Measurements from ENCODE around the gene HSPBP1. TPM values are rescaled to one million over a fixed set of nuclear protein-coding genes. Genes with fewer than 3 reads are reported as not detected.

The HSPBP1 gene
- total RNA-seq, 1 experiment from 2014 or later: 63.0 TPM

GRCh38 chr19:55264531-55264930 is 15.4 kb downstream of the HSPBP1 start:
- ChIA-PET RAD21 (ENCODE audit: low non-redundant PET in 1 of 2, low total read pairs in 2 of 2, uncharacterized antibody in 2 of 2, unreplicated experiment in 2 of 2) (no interaction called here), POLR2A (no interaction called here), CTCF (no interaction called here)
- H3K27ac ChIP-seq (ENCODE audit: low read depth, low read length): no peak overlapping the region
- H3K79me2 ChIP-seq (ENCODE audit: insufficient read depth, low read length): no peaks in the 10 kb centered on the region
- TF ChIP-seq EZH2 (IDR thresholded peaks at IDR 0.05) (no peak), SIN3A (IDR thresholded peaks at IDR 0.05; ENCODE audit: low read depth) (no peak), EZH2phosphoT487 (IDR thresholded peaks at IDR 0.05; ENCODE audit: borderline replicate concordance) (no peak), CBX3 (IDR thresholded peaks at IDR 0.05; ENCODE audit: low read depth) (no peak), JUND (IDR thresholded peaks at IDR 0.05) (no peak), ZNF274 (IDR thresholded peaks at IDR 0.05; ENCODE audit: low read depth, low read length) (no peak), FOSL1 (IDR thresholded peaks at IDR 0.05; ENCODE audit: low read depth) (no peak), POLR2AphosphoS5 (IDR thresholded peaks at IDR 0.05; ENCODE audit: low read depth, low read length) (no peak), SP1 (IDR thresholded peaks at IDR 0.05; ENCODE audit: low read depth) (no peak), ELF1 (IDR thresholded peaks at IDR 0.05; ENCODE audit: borderline replicate concordance, low read depth) (no peak), RAD21 (IDR thresholded peaks at IDR 0.05; ENCODE audit: low read depth) (no peak), ZFX (IDR thresholded peaks at IDR 0.05) (no peak), CEBPB (IDR thresholded peaks at IDR 0.05; ENCODE audit: low read depth) (no peak), CTCF (IDR thresholded peaks at IDR 0.05 in 2 of 3, conservative IDR thresholded peaks at IDR 0.05 in 1 of 3; ENCODE audit: borderline replicate concordance in 1 of 3, insufficient read depth in 1 of 3, low read depth in 2 of 3, low read length in 2 of 3) (no peak), REST (IDR thresholded peaks at IDR 0.05; ENCODE audit: low read depth) (no peak), MAX (IDR thresholded peaks at IDR 0.05) (no peak), SRF (IDR thresholded peaks at IDR 0.05; ENCODE audit: low read depth) (no peak), YY1 (IDR thresholded peaks at IDR 0.05; ENCODE audit: extremely low read depth, insufficient replicate concordance, low read depth, low read length) (no peak), ZBTB33 (IDR thresholded peaks at IDR 0.05; ENCODE audit: extremely low read depth, insufficient replicate concordance, low read length) (no peak)
- peaks cover 0 to 4% of the 10 kb centered on the region in 2 experiments; a peak in 1 of 4 replicates for H3K36me3 ChIP-seq (ENCODE audit: control insufficient read depth in 1 of 2, insufficient read depth in 2 of 2, low read length in 2 of 2)
- no peaks in the 10 kb centered on the region for H3K27me3 ChIP-seq (ENCODE audit: insufficient read depth, low read length)
- no peak overlapping the region for H3K4me2 ChIP-seq (ENCODE audit: low read length)
- no peaks in the 10 kb centered on the region for H4K20me1 ChIP-seq (ENCODE audit: insufficient read depth)
- H2AFZ ChIP-seq (ENCODE audit: low read depth, low read length, poor library complexity, severe bottlenecking): no peak overlapping the region
- H3K9me2 ChIP-seq (ENCODE audit: insufficient read depth): no peaks in the 10 kb centered on the region
- no peaks in the 10 kb centered on the region for H3K9me3 ChIP-seq (ENCODE audit: control insufficient read depth in 1 of 2, insufficient read depth in 1 of 2, low read depth in 1 of 2, low read length in 2 of 2)
- ATAC-seq (no peak), DNase-seq (ENCODE audit: low read depth, low spot score) (no peak)
- intact Hi-C loops (cut with micrococcal nuclease): no loop called here
- H3K9ac ChIP-seq (ENCODE audit: low read length): no peak overlapping the region
- BruUV-seq (replicated peaks): no TSS peak
- H3K4me3 ChIP-seq (replicated peaks in 1 of 2; ENCODE audit: low read depth in 1 of 2, low read length in 2 of 2): no peak overlapping the region
- H3K4me1 ChIP-seq (ENCODE audit: control insufficient read depth in 1 of 2, insufficient read depth in 2 of 2, low read length in 2 of 2): peaks cover 10 to 11% of the 10 kb centered on the region in 2 experiments
